H1 (cell line): ENCODE results near the gene STIM2. TPM values are rescaled to one million over a fixed set of nuclear protein-coding genes. Genes with fewer than 3 reads are reported as not detected.

Experiments used
- CTCF ChIA-PET: fragments of 300-600 bp; sonication (Branson Sonifier 250); formaldehyde crosslinking; loops from one replicate; lab custom pipeline; 2021; ENCODE audit not compliant: partially characterized antibody; lab: Charles Lee
- POLR2A ChIA-PET: fragments of 300-600 bp; sonication (Branson Sonifier 250); formaldehyde crosslinking; loops from one replicate; lab custom pipeline; 2021; ENCODE audit warnings: inconsistent platforms; ENCODE audit not compliant: partially characterized antibody; lab: Charles Lee
- DNase-seq, 2 experiments: peaks; one replicate each; pipeline versions ENCODE4 v3.0.0 to v3.0.0-alpha.2; 2010 to 2022; ENCODE audit warnings: low spot score in 2 of 2, low read depth in 1 of 2, mixed read lengths in 1 of 2
- FAIRE-seq: peaks from 2 replicates; lab custom pipeline; 2011; peaks lifted over from hg19 to GRCh38; lab: Jason Lieb, UNC
- H2AFZ ChIP-seq: 2 replicates; pipeline ENCODE4 v1.8.1; 2012; ENCODE audit warnings: low read length, inconsistent platforms
- H2AK5ac ChIP-seq: 2 replicates; pipeline ENCODE4 v1.6.1; 2013; ENCODE audit warnings: low read depth, low read length
- H2BK120ac ChIP-seq: replicated peaks from 2 replicates; pipeline ENCODE3; 2013; ENCODE audit warnings: low read depth, low read length, inconsistent platforms
- H2BK12ac ChIP-seq: 2 replicates; pipeline ENCODE4 v1.6.1; 2013; ENCODE audit warnings: low read depth, low read length
- H2BK15ac ChIP-seq: 2 replicates; pipeline ENCODE4 v1.6.1; 2013; ENCODE audit warnings: low read length
- H2BK20ac ChIP-seq: 2 replicates; pipeline ENCODE4 v1.6.1; 2013; ENCODE audit warnings: low read length
- H2BK5ac ChIP-seq: 2 replicates; pipeline ENCODE4 v1.6.1; 2013; ENCODE audit warnings: low read depth, low read length
- H3K14ac ChIP-seq: 2 replicates; pipeline ENCODE4 v1.6.1; 2013; ENCODE audit warnings: inconsistent platforms; ENCODE audit not compliant: insufficient read length
- H3K18ac ChIP-seq: 2 replicates; pipeline ENCODE4 v1.6.1; 2013; ENCODE audit warnings: low read length; ENCODE audit errors: extremely low read depth
- H3K23ac ChIP-seq: 2 replicates; pipeline ENCODE4 v1.6.1; 2013; ENCODE audit warnings: inconsistent platforms; ENCODE audit not compliant: insufficient read length
- H3K23me2 ChIP-seq: 2 replicates; pipeline ENCODE4 v1.6.1; 2013; ENCODE audit warnings: low read depth, low read length
- H3K27ac ChIP-seq: 2 replicates; pipeline ENCODE4 v1.6.1; 2011; ENCODE audit warnings: low read depth, low read length, inconsistent platforms
- H3K27me3 ChIP-seq, 4 experiments: replicated peaks in 1 of 4; 1 replicate in 1 of 4; 2 replicates in 3 of 4; pipeline versions ENCODE4 v1.6.1 to v1.8.1; 2011 to 2013; ENCODE audit warnings: low read length in 3 of 4, mild to moderate bottlenecking in 3 of 4, inconsistent platforms in 2 of 4, mixed read lengths in 2 of 4, moderate library complexity in 1 of 4; ENCODE audit not compliant: control insufficient read depth in 3 of 4, insufficient read depth in 3 of 4; ENCODE audit errors: extremely low read depth in 1 of 4
- H3K36me3 ChIP-seq, 4 experiments: 2 replicates each; pipeline versions ENCODE4 v1.6.1 to v1.8.1; 2011 to 2013; ENCODE audit warnings: mild to moderate bottlenecking in 4 of 4, low read length in 3 of 4, moderate library complexity in 2 of 4, control low read depth in 1 of 4, inconsistent platforms in 1 of 4; ENCODE audit not compliant: insufficient read depth in 4 of 4, control insufficient read depth in 2 of 4
- H3K4ac ChIP-seq: replicated peaks from 2 replicates; pipeline ENCODE3; 2013; ENCODE audit warnings: low read length, low read depth, mixed read lengths, inconsistent platforms; ENCODE audit not compliant: insufficient read length
- H3K4me1 ChIP-seq, 4 experiments: replicated peaks in 1 of 4; 1 replicate in 1 of 4; 2 replicates in 3 of 4; pipeline versions ENCODE4 v1.6.1 to v1.8.1; 2011 to 2013; ENCODE audit warnings: low read length in 3 of 4, inconsistent platforms in 2 of 4, mixed read lengths in 1 of 4; ENCODE audit not compliant: insufficient read depth in 4 of 4, control insufficient read depth in 3 of 4
- H3K4me2 ChIP-seq, 2 experiments: 2 replicates each; pipeline versions ENCODE4 v1.6.1 to v1.8.1; 2011 to 2013; ENCODE audit warnings: low read depth in 2 of 2, low read length in 2 of 2, control low read depth in 1 of 2, inconsistent platforms in 1 of 2, mild to moderate bottlenecking in 1 of 2; ENCODE audit not compliant: insufficient read depth in 1 of 2
- H3K4me3 ChIP-seq, 4 experiments: fragments of 200-600, 300-600 bp in 1 of 4; sonication (generic), shearing (Covaris generic), sonication (Bioruptor Twin) in 1 of 4; 2 replicates each; pipeline versions ENCODE4 v1.5.1 to v1.8.1; 2011 to 2016; ENCODE audit warnings: low read length in 4 of 4, low read depth in 3 of 4, control low read depth in 2 of 4, inconsistent platforms in 2 of 4, mild to moderate bottlenecking in 2 of 4, mixed read lengths in 1 of 4, moderate library complexity in 1 of 4; ENCODE audit not compliant: insufficient read depth in 2 of 4; ENCODE audit errors: extremely low read depth in 1 of 4
- H3K56ac ChIP-seq: replicated peaks from 2 replicates; pipeline ENCODE3; 2013; ENCODE audit warnings: low read depth, mild to moderate bottlenecking, mixed read lengths, low read length, inconsistent platforms; ENCODE audit not compliant: insufficient read length
- H3K79me1 ChIP-seq: 2 replicates; pipeline ENCODE4 v1.6.1; 2013; ENCODE audit warnings: low read depth, low read length, control low read depth
- H3K79me2 ChIP-seq, 2 experiments: 2 replicates each; pipeline versions ENCODE4 v1.6.1 to v1.8.1; 2012 to 2013; ENCODE audit warnings: low read length in 2 of 2, mild to moderate bottlenecking in 2 of 2, inconsistent platforms in 1 of 2; ENCODE audit not compliant: insufficient read depth in 2 of 2, control insufficient read depth in 1 of 2
- H3K9ac ChIP-seq, 4 experiments: replicated peaks in 1 of 4; 1 replicate in 1 of 4; 2 replicates in 3 of 4; pipeline versions ENCODE4 v1.6.1 to v1.8.1; 2011 to 2013; ENCODE audit warnings: low read depth in 3 of 4, low read length in 3 of 4, control low read depth in 2 of 4, mild to moderate bottlenecking in 2 of 4, moderate library complexity in 2 of 4, inconsistent platforms in 1 of 4; ENCODE audit errors: extremely low read depth in 1 of 4
- H3K9me3 ChIP-seq, 2 experiments: 2 replicates each; pipeline versions ENCODE4 v1.6.1 to v1.8.1; 2012 to 2013; ENCODE audit warnings: mild to moderate bottlenecking in 2 of 2, moderate library complexity in 2 of 2, control low read depth in 1 of 2, inconsistent platforms in 1 of 2, low read depth in 1 of 2, low read length in 1 of 2, mixed read lengths in 1 of 2; ENCODE audit not compliant: insufficient read depth in 2 of 2
- H4K20me1 ChIP-seq, 2 experiments: replicated peaks in 1 of 2; 2 replicates each; pipeline versions ENCODE3 to v1.8.1; 2011 to 2013; ENCODE audit warnings: inconsistent platforms in 2 of 2, low read length in 2 of 2, mild to moderate bottlenecking in 1 of 2; ENCODE audit not compliant: insufficient read depth in 2 of 2, control insufficient read depth in 1 of 2
- H4K5ac ChIP-seq: 2 replicates; pipeline ENCODE4 v1.6.1; 2013; ENCODE audit warnings: low read length, low read depth, mixed read lengths, inconsistent platforms; ENCODE audit not compliant: insufficient read length
- H4K8ac ChIP-seq: 2 replicates; pipeline ENCODE4 v1.8.0; 2013; ENCODE audit warnings: mild to moderate bottlenecking, moderate library complexity, low read length, inconsistent platforms; ENCODE audit not compliant: insufficient read depth; ENCODE audit errors: extremely low read depth
- H4K91ac ChIP-seq: replicated peaks from 2 replicates; pipeline ENCODE3; 2013; ENCODE audit warnings: low read length, mixed read lengths, inconsistent platforms; ENCODE audit not compliant: insufficient read length
- BCL11A ChIP-seq, 2 experiments: IDR thresholded peaks; one replicate each; pipeline ENCODE4 v1.6.1; 2011; ENCODE audit warnings: low read depth in 2 of 2, low read length in 2 of 2, mild to moderate bottlenecking in 2 of 2
- CHD2 ChIP-seq: IDR thresholded peaks from 2 replicates; pipeline ENCODE4 v1.6.1; 2012; ENCODE audit warnings: low read length, improper control_type of control experiment
- CREB1 ChIP-seq: IDR thresholded peaks from 2 replicates; pipeline ENCODE4 v1.6.1; 2012; ENCODE audit warnings: inconsistent platforms
- EGR1 ChIP-seq: IDR thresholded peaks from 2 replicates; pipeline ENCODE4 v1.6.1; 2011; ENCODE audit warnings: low read depth, low read length, borderline replicate concordance
- GABPA ChIP-seq: IDR thresholded peaks from 2 replicates; pipeline ENCODE4 v1.6.1; 2011; ENCODE audit warnings: mild to moderate bottlenecking, low read length, moderate library complexity, borderline replicate concordance; ENCODE audit not compliant: insufficient read depth
- GTF2F1 ChIP-seq: IDR thresholded peaks from 2 replicates; pipeline ENCODE4 v1.6.1; 2012; ENCODE audit warnings: low read depth, low read length, improper control_type of control experiment, borderline replicate concordance
- PHF8 ChIP-seq: fragments of 200-600 bp; sonication (generic); conservative IDR thresholded peaks from 2 replicates; pipeline ENCODE4 v1.7.1; 2012; ENCODE audit warnings: low read depth, mild to moderate bottlenecking, inconsistent platforms, low read length, moderate library complexity
- SAP30 ChIP-seq: fragments of 300-600 bp; sonication (generic); IDR thresholded peaks from 2 replicates; pipeline ENCODE4 v1.7.1; 2012; ENCODE audit warnings: low read length, moderate library complexity, mild to moderate bottlenecking, inconsistent platforms; ENCODE audit not compliant: insufficient read depth, insufficient replicate concordance
- SIRT6 ChIP-seq: IDR thresholded peaks from one replicate; pipeline ENCODE4 v1.7.1; 2012; ENCODE audit warnings: low read length, inconsistent platforms
- SP2 ChIP-seq: IDR thresholded peaks from 2 replicates; pipeline ENCODE4 v1.6.1; 2012; ENCODE audit warnings: mild to moderate bottlenecking, low read length, inconsistent platforms
- SUZ12 ChIP-seq: fragments of 200-600 bp; sonication (generic); IDR thresholded peaks from 2 replicates; pipeline ENCODE4 v1.6.1; 2012; ENCODE audit warnings: mild to moderate bottlenecking, inconsistent platforms, low read length, moderate library complexity, mixed read lengths
- TEAD4 ChIP-seq: IDR thresholded peaks from 2 replicates; pipeline ENCODE4 v1.6.1; 2012; ENCODE audit warnings: low read depth, low read length, inconsistent platforms, mixed read lengths
- ZNF274 ChIP-seq: IDR thresholded peaks from 2 replicates; pipeline ENCODE4 v1.7.0; 2012; ENCODE audit warnings: low read length, borderline replicate concordance; ENCODE audit errors: extremely low read depth
- WGBS, 2 experiments: shearing (Covaris generic) in 1 of 2; methylation state at CpG; one replicate each; pipeline versions ENCODE4 v1.1.6 to v1.1.7; 2013 to 2015; ENCODE audit warnings: low lambda C conversion rate in 2 of 2, mixed read lengths in 2 of 2, inconsistent platforms in 1 of 2, low coverage in 1 of 2, missing lambda C conversion rate in 1 of 2; ENCODE audit not compliant: insufficient replicate concordance in 2 of 2, insufficient coverage in 1 of 2, insufficient read length in 1 of 2; ENCODE audit errors: extremely low coverage in 1 of 2, missing lambda C conversion rate in 1 of 2; 5-methylcytosine and 5-hydroxymethylcytosine counted together
- polyA plus RNA-seq, 7 experiments: library from polyadenylated mRNA; depleted of rRNA in 3 of 7; stranded (reverse) in 5 of 7; unstranded in 2 of 7; fragments of >200 nt in 5 of 7; fragments of 200-250 nt in 2 of 7; gene quantifications; 1 replicate in 5 of 7; 2 replicates in 1 of 7; 4 replicates in 1 of 7; pipeline versions ENCODE4 v1.2.1 to v1.2.3, GENCODE V29; 2011 to 2013; ENCODE audit warnings: missing spikeins in 2 of 7, mixed read lengths in 2 of 7
- total RNA-seq: library from RNA; stranded (reverse); fragmentation: NEBNext Ultra II Directional; extraction: Animal tissue kit (Norgen Biotek cat#: 25700); gene quantifications from 2 replicates; pipeline ENCODE4 v1.2.1, GENCODE V29; 2021

STIM2 gene
- total and polyA plus RNA-seq, 2 of the 8 experiments (the other 6 are each of a cell fraction or from before 2014, with no cell fraction given) = 22.9 to 23.0 TPM

GRCh38 chr4:26892480-26893150 lies 32.0 kb downstream of the STIM2 start:
- CTCF ChIA-PET = interaction anchor here (1.2 kb wide), 1 partner anchor 174 kb away, joined by 3 read pairs; no protein-coding TSS in a partner anchor
- no peaks in the 10 kb centered on the region for H3K27me3 ChIP-seq
- no peak overlapping the region for H3K4me2 ChIP-seq
- H3K4me1 ChIP-seq = no peaks in the 10 kb centered on the region
- no peak for DNase-seq
- no peak overlapping the region for H2BK12ac ChIP-seq
- H2AFZ ChIP-seq = no peak overlapping the region
- no peak overlapping the region for H3K9ac ChIP-seq
- no peak overlapping the region for H3K23ac ChIP-seq
- H3K36me3 ChIP-seq = no peaks in the 10 kb centered on the region; a peak in 1 of 8 replicates
- H2BK20ac ChIP-seq = no peak overlapping the region
- H2BK120ac ChIP-seq = no peak overlapping the region
- H3K56ac ChIP-seq = no peak overlapping the region
- H4K20me1 ChIP-seq = no peaks in the 10 kb centered on the region
- H3K4ac ChIP-seq = no peak overlapping the region
- 79% methylated on average over 3 of the region's 3 CpGs; no CpG with 5 or more reads in 1 of the 2 experiments for WGBS, 2 experiments
- POLR2A ChIA-PET = interaction anchor here (0.6 kb wide), 1 partner anchor 616 kb away, joined by 3 read pairs; no protein-coding TSS in a partner anchor
- H3K27ac ChIP-seq = no peak overlapping the region
- H2BK15ac ChIP-seq = no peak overlapping the region
- FAIRE-seq = no peak
- peaks cover 0 to 4% of the 10 kb centered on the region in 2 experiments; a peak in 1 of 4 replicates for H3K9me3 ChIP-seq
- no peak overlapping the region for H4K8ac ChIP-seq
- H3K18ac ChIP-seq = no peak overlapping the region
- no peaks in the 10 kb centered on the region for H3K23me2 ChIP-seq
- no peak overlapping the region for H4K91ac ChIP-seq
- H2BK5ac ChIP-seq = no peak overlapping the region
- H2AK5ac ChIP-seq = no peak overlapping the region
- H4K5ac ChIP-seq = no peak overlapping the region
- no peak overlapping the region for H3K4me3 ChIP-seq
- H3K79me2 ChIP-seq = peaks cover 0 to 24% of the 10 kb centered on the region in 2 experiments; a peak in 2 of 4 replicates
- H3K14ac ChIP-seq = no peak overlapping the region
- H3K79me1 ChIP-seq = peaks cover 3% of the 10 kb centered on the region; the same call in 1 of the 2 replicates
- TF ChIP-seq SAP30 (no peak), GABPA (no peak), ZNF274 (no peak), BCL11A (IDR thresholded peaks at IDR 0.05; ENCODE audit: low read depth in 2 of 2, low read length in 2 of 2) (no peak), SP2 (no peak), SIRT6 (no peak), CREB1 (no peak), PHF8 (no peak), EGR1 (no peak), SUZ12 (no peak), CHD2 (no peak), GTF2F1 (no peak), TEAD4 (no peak)
